Psoas muscle (tissue), 8 donors: Measurements from ENCODE around the gene CHD6. TPM values are rescaled to one million over a fixed set of nuclear protein-coding genes. Genes with fewer than 3 reads are reported as not detected.
A peak's percentile ranks its signal among the peaks of the same experiment; 100 is the strongest.

Experiments used
- ATAC-seq, 4 donors: fragments of 200-7000 bp; cut with Tn5 transposase; one replicate each; pipeline ENCODE4 v1.9.1; 2020; ENCODE audit warnings: moderate library complexity in 3 of 4, mild to moderate bottlenecking in 2 of 4
- DNase-seq, 2 donors: peaks; one replicate each; pipeline ENCODE4 v3.0.0-alpha.2; 2020
- H3K27ac ChIP-seq: fragments of 200-600 bp; one replicate; pipeline ENCODE4 v1.8.0; 2022
- H3K27me3 ChIP-seq, 3 donors: fragments of 200-600 bp in 1 of 3; one replicate each; pipeline versions ENCODE4 v1.6.1 to v1.8.0; 2013 to 2022; ENCODE audit warnings: low read length in 2 of 3, mild to moderate bottlenecking in 2 of 3, moderate library complexity in 1 of 3; ENCODE audit not compliant: insufficient read depth in 3 of 3
- H3K36me3 ChIP-seq, 2 donors: fragments of 200-600 bp in 1 of 2; one replicate each; pipeline versions ENCODE4 v1.6.1 to v1.8.0; 2013 to 2022; ENCODE audit warnings: low read depth in 1 of 2, mild to moderate bottlenecking in 1 of 2, moderate library complexity in 1 of 2; ENCODE audit not compliant: insufficient read depth in 1 of 2
- H3K4me1 ChIP-seq: fragments of 200-600 bp; one replicate; pipeline ENCODE4 v1.8.0; 2022
- H3K4me3 ChIP-seq: fragments of 200-600 bp; one replicate; pipeline ENCODE4 v1.8.0; 2022; ENCODE audit warnings: mild to moderate bottlenecking
- H3K9me3 ChIP-seq: fragments of 200-600 bp; one replicate; pipeline ENCODE4 v1.8.0; 2022
- WGBS, 3 donors: extraction: QIAGEN DNeasy Blood & Tissue Kit; methylation state at CpG; one replicate each; pipeline versions ENCODE4 v1.1.6 to v1.1.7; 2013; 5-methylcytosine and 5-hydroxymethylcytosine counted together
- intact Hi-C, 2 donors: fragments of 100-400 bp; cut with DNase I; formaldehyde crosslinking; loops; one replicate each; pipeline versions ENCODE4 v1.11.0 to v1.14.2; 2022
- polyA plus RNA-seq, 3 donors: library from polyadenylated mRNA; stranded (reverse); fragments of 200-250 nt; gene quantifications; one replicate each; pipeline ENCODE4 v1.2.3, GENCODE V29; 2013
- total RNA-seq, 4 donors: library from RNA; stranded (reverse); fragmentation: NEBNext Ultra II Directional in 2 of 4; extraction: Animal tissue kit (Norgen Biotek cat#: 25700) in 2 of 4; gene quantifications; one replicate each; pipeline versions ENCODE4 v1.2.1 to v1.2.4, GENCODE V29; 2021 to 2023
- TF ChIP-seq, protein P1 (sequence below): fragments of 200-600 bp; IDR thresholded peaks from one replicate; pipeline ENCODE4 v1.8.0; 2022; ENCODE audit warnings: antibody characterized with exemption
- donor health status: healthy with polysubstance abuse.
- donor health status: DM: no; HTN: no; CAD: no; lungs with moderate emphysema.
- donor health status: Bipolar disorder and iron deficiency.
- donor health status: healthy.
- donor health status: DM: yes; HTN: yes; CAD: no.
- donor health status: DM: no; HTN: no; CAD: no.
- donor health status: DM: no; HTN: no; CAD: no.
- donor health status: DM: yes; HTN: yes; CAD: no.

CHD6 gene
- total and polyA plus RNA-seq, 7 donors, result 1.7 to 30.4 (median 17.2) TPM

DNA sequence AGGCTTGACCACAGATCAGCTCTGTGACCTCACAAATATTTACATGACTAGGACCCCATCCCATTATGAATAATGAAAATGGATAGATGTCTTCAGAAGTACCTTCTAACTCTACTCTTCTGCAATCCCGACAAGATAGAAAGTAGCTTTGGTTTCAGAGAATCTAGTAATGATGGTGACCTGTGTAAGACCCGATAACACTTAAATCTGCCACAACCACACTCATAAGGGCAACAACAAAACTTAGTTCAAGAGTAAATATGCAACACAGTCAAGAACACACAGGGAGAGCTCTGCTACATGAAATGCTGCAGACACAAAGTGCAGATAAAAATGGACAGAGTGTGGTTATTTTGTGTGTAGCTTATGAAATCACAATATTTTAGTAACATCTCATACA, 9.6 kb downstream of the CHD6 start:
- DNase-seq (no peak), ATAC-seq (no peak)
- TF ChIP-seq, protein P1, sequence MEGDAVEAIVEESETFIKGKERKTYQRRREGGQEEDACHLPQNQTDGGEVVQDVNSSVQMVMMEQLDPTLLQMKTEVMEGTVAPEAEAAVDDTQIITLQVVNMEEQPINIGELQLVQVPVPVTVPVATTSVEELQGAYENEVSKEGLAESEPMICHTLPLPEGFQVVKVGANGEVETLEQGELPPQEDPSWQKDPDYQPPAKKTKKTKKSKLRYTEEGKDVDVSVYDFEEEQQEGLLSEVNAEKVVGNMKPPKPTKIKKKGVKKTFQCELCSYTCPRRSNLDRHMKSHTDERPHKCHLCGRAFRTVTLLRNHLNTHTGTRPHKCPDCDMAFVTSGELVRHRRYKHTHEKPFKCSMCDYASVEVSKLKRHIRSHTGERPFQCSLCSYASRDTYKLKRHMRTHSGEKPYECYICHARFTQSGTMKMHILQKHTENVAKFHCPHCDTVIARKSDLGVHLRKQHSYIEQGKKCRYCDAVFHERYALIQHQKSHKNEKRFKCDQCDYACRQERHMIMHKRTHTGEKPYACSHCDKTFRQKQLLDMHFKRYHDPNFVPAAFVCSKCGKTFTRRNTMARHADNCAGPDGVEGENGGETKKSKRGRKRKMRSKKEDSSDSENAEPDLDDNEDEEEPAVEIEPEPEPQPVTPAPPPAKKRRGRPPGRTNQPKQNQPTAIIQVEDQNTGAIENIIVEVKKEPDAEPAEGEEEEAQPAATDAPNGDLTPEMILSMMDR, result no peak
- WGBS, 3 donors, result 92 to 93% (median 93%) methylated on average over 2 of the region's 2 CpGs
- Histone ChIP-seq H3K4me1 (peaks cover 7% of the 10 kb centered on the region), H3K36me3 (no peaks in the 10 kb centered on the region), H3K27ac (no peak overlapping the region), H3K9me3 (no peaks in the 10 kb centered on the region), H3K27me3 (no peaks in the 10 kb centered on the region), H3K4me3 (no peak overlapping the region)
- intact Hi-C loops, result no loop called here

DNA sequence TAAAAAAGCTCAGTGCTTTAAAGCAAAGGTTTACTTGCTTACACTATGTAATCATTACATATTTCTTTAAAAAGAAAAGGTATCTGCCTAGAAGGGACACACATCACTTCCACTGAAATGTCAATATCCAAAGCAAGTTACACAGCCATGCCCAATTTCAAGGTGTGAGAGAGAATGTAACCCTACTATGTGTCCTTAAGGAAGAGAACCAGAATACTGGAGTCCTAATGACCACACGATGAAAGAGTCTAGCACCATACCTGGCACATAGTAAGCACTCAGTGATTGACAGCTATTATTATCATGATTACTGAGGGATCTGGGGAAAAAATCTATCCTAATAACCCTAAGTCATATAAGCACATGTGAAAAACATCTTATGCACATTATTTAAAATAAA, 10.4 kb downstream of the CHD6 start:
- no peaks in the 10 kb centered on the region for H3K27me3 ChIP-seq
- H3K4me1 ChIP-seq, result peaks cover 9% of the 10 kb centered on the region
- H3K9me3 ChIP-seq, result no peaks in the 10 kb centered on the region
- no peak overlapping the region for H3K4me3 ChIP-seq
- no peak overlapping the region for H3K27ac ChIP-seq
- intact Hi-C loops, result no loop called here
- 81 to 92% (median 85%) methylated on average over 1 of the region's 1 CpG for WGBS, 3 donors
- TF ChIP-seq, protein P1, result no peak
- H3K36me3 ChIP-seq, result no peaks in the 10 kb centered on the region
- ATAC-seq (no peak), DNase-seq (no peak)

DNA sequence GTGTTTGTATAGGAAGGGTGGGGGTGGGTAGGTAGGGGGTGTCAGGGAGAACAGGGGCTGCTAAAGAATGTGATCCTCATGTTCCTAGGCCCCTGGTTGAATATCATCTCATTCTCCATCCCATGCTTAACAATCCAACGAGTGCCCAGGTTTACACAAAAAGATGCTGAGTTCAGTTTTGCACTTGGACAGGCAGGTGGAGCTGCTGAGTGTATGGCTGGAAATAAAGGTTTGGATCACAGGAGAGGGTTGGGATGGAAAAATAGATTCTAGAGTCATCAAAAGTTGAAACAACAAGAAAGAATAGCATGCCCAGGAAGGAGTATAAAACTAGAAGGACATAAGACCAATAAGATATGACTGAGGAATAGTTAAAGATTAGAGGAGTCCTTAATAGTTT, 14.2 kb downstream of the CHD6 start:
- ATAC-seq (no peak), DNase-seq (no peak)
- Histone ChIP-seq H3K9me3 (peaks cover 29% of the 10 kb centered on the region), H3K27me3 (no peaks in the 10 kb centered on the region), H3K4me3 (no peak overlapping the region), H3K4me1 (peaks cover 20% of the 10 kb centered on the region), H3K27ac (no peak overlapping the region), H3K36me3 (no peaks in the 10 kb centered on the region)
- intact Hi-C loops, result no loop called here
- TF ChIP-seq, protein P1, result no peak
- WGBS, 3 donors, result 70 to 77% (median 75%) methylated on average over 1 of the region's 1 CpG

DNA sequence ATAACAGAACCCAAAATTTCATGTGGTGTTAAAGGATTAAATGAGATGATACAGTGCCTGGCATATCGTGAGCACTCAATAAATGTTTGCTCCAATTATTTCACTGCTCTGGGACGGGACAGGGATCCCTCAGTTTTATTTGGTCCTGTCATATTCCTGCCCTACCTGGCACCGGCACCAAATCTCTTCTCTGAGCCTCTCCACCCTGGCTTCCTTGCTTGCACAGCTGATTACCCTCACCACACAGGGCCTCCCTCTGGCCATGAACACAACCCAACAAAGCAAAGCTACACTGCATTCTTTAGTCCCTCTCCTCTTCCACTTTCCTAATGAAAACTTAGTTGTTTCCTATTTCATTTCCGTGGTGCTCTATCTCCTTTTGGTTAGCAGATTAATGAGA, 16.4 kb downstream of the CHD6 start:
- ATAC-seq (peak in 2 of 4 donors; percentile 34 to 56), DNase-seq (no peak)
- no peaks in the 10 kb centered on the region for H3K27me3 ChIP-seq
- H3K4me1 ChIP-seq, result peaks cover 20% of the 10 kb centered on the region
- intact Hi-C loops, result no loop called here
- peaks cover 34% of the 10 kb centered on the region for H3K9me3 ChIP-seq
- TF ChIP-seq, protein P1, result no peak
- no peak overlapping the region for H3K27ac ChIP-seq
- no peaks in the 10 kb centered on the region for H3K36me3 ChIP-seq
- WGBS, 3 donors, result 65 to 87% (median 80%) methylated on average over 4 of the region's 4 CpGs
- H3K4me3 ChIP-seq, result no peak overlapping the region

DNA sequence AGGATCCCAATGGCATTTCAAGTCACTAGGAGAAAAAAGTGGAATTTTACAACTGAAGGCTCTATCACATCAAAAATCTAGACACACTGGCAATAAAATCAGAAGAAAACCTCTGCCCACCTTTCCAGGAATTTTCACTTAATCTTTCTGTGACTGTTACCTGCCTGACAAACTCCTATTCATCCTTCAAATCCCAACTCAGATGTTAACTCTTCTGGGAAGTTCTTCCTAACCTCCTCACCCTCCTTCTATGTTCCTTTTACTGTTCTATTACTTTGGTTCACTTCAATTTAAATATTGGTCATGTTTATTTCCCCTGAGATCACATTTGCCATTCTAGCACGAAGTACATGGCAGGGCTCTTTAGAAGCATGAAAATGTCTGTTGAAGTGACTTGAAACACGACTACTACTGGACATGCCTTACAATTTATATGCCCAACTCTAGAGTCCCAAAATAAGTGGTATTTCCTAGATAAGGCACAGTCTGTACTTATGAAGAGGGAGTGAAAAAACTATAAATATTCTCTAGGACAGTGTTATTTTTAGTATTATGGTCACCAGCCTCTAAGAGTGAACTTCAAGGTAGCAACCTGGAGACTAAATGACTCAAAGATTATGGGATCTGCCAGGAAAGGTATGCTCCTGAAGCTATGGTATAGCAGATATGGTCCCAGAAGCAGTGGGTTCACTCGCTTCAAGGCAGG, 17.1 kb downstream of the CHD6 start:
- H3K27me3 ChIP-seq, result no peaks in the 10 kb centered on the region
- DNase-seq (no peak), ATAC-seq (peak; percentile 42 to 91 (median 65))
- intact Hi-C loops, result no loop called here
- no peak overlapping the region for H3K27ac ChIP-seq
- peaks cover 20% of the 10 kb centered on the region for H3K4me1 ChIP-seq
- H3K36me3 ChIP-seq, result no peaks in the 10 kb centered on the region
- TF ChIP-seq, protein P1, result no peak
- WGBS, 3 donors, result 52 to 80% (median 58%) methylated on average over 3 of the region's 3 CpGs
- peaks cover 36% of the 10 kb centered on the region for H3K9me3 ChIP-seq
- H3K4me3 ChIP-seq, result no peak overlapping the region
